ENCODE results near the gene PLXNA4. TPM values are rescaled to one million over a fixed set of nuclear protein-coding genes. Genes with fewer than 3 reads are reported as not detected.
"Not testable (repeated sequence)": the region's sequence is repeated elsewhere in the genome, so short reads cannot be mapped to it uniquely, and the experiment has no call there.

Gene PLXNA4
- total RNA-seq, 1 donor from 2014 or later, result 5.7 TPM

DNA sequence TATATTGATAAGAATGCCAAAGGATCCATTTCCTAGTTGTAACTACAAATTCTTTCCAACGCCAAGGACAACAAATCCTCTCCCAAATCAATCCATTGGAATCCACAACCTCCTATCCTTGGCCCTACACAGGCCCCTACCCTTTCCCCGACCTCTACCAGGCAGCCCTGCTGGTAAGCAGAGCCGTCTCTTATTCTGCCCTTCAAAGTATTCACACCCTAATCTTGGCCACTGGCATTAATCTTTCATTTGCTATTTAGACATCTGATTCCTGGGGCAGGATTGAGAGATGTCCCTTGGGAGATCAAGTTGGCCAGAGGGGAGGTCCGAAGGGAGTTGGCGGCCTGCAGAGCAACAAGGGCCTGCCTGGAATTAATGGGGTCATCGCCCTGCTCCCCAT is 161.4 kb downstream of the PLXNA4 start:
- DNase-seq, result no peak

DNA sequence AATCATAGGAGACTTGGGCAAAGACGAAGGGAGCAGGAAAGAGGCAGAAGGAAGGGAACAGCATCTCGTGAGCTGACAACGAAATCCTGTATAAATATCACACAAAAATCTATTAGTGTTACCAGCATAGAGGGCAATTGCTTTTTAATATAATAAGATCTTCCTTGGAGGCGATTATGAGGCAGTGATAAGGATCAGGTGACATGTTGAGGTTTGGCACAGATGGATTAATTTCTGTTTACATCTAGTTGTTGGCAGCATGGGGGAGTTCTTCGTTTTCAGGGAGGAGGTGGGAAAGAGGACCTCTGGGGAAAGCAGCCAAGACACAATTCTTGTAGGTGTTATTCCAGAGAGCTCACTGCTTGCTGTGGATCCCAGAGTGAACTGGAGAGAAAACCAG is 163.8 kb downstream of the PLXNA4 start:
- DNase-seq, result no peak

DNA sequence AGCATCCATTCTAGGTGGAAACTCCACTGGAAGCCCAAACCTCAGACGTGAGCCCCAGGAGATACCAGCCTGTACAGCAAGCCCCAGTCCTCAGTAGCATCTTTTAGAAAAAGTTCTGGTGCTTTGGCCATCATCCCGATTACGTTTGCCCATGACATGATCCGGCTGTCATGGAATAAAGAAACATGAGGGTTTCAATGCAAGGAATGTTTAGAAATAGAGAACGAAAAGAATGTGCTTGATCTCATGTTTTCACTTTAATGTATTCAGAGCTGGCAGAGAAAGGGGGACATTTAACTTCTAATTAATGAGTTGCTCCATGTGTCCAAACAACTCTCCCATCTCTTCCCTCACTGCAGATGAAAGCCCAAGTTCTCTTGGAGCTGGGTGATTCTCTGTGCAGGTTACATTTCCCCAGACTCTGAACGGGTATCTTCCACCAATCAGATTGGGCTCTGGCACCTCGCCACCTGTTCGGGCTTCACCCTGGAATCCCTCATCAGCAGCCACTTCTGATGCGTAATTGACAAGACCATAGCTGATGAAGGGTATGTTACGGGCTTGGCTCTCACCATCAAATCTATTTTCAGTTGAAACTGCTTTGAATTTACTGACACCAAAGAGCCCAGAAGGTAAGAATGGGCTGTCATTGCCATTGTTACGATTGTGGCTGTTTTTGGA is 165.3 kb downstream of the PLXNA4 start:
- DNase-seq, result no peak

DNA sequence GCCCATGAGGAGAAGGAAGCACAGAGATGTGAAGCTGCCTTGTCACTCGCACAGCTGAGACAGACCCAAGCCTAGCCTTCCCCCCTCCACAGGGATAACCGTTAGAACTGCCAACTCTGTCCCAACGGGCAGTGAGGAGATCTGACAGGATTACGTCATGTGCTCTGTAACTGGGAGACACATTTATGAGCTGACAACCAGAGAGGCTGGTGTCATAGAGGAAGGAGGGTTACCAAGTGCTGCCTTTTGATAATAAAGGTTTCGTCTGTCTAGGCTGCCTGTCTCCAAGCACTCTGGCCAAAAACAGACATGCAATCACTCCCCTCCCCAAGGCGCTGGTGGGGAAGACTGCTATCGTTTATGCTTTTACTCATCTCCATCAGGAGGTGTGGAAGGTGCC is 165.9 kb downstream of the PLXNA4 start:
- no peak for DNase-seq

DNA sequence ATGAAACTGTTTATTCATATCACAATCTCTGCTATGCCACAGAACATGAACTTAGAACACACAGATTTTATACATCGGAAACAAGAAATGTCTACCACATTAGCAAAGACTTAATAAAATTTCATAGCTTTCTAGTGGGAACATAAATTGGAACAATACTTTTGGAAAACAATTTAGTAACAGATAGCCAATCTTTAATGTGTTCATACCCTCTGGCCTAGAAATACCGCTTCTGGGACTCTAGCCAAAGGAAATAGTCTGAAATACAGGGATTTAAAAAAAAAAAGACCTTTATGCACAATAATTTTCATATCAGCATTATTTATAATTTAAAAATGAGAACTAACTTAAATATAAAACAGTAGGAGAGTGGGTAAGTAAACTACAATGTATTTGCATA is 168.5 kb downstream of the PLXNA4 start:
- no peak for DNase-seq

DNA sequence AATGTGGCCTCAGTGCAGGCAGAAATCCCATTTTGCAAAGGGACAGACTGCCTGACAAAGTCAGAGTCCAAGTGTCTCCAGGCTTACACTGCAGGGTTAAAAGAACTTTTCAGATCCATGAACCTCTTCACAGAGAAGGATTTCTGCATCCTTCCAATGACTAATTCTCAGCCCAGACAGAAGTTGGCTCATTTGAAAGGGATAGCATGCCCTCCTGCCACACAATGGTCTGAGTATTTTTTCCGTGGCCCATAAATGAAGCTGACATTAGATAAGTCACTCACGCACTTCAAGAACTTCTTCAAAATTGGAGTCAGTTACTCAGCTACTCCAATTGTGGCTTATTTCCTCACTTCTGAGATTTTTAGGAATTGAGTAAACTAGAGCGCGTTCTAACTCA is 170.2 kb downstream of the PLXNA4 start:
- no peak for DNase-seq

DNA sequence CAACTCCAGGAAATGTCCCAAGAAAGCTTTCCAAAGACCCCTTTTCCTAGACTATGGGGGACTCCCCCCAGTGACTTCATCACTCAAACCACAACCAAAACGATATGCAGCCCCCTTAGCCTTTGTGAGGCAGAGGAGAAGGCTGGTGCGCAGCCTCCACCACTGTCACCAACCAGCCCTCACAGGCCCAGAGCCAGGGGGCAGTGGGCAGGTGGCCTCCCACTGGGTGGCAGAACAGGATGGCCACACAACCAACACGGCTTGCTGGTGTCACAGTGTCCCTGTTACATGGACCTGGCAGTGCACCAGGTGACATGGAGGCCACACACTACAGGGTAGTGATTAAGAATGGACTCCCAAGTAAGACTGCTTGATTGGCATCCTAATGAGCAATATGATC is 172.0 kb downstream of the PLXNA4 start:
- DNase-seq, result no peak

DNA sequence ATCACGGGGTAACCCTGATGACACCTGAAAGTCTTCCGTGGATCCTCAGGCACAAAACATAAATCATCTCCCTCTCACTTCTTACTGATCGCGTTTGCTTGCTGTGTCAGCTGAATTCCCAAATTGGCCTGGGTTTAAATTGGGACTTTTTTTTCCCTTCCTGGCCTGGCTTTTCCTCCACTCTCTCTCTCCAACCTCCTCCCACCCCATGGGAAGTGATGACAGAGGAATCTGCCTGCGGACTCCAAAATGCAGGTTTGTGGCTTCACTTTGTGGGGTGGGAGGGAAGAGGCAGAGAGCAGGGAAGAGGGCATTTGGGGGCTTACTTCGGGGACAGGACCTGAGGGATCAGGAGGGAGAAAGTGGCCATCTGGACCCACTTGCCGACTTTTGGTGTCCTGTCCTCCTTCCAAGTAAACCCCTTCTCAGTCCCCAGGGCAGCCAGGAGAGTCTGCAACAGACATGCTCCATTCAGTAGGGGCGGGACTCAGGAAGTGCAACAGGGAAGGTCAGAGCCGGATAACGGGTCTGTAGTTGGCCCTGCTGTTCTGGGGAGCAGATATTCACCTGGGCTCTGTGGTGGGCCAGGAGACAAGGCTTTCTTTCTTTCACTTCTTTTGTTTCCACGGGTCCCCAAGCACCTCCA is 172.7 kb downstream of the PLXNA4 start:
- no peak for DNase-seq

DNA sequence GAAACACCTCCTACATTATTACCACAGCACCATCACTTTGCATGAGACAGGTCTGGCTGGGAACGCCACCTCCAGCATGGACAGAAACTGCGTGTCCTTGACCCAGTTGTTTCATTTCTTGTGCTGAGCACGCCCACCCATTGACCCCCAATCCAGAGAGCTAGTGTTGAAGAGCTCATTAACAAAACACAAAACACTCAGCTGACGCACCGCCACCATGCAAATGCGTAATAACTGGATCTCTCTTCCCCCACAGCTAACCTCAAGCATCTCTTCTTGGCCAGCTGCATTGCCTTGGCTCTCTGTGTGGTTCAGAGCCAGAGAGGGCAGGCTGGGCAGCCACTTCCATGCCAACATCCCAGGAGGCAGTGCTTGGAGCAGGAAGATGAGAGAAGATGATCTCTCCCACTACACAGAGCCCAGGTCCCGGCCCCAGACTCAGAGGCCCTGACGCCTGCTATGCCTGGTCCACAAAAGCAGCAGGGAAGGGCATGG is 173.5 kb downstream of the PLXNA4 start:
- DNase-seq, result peak; percentile 53

DNA sequence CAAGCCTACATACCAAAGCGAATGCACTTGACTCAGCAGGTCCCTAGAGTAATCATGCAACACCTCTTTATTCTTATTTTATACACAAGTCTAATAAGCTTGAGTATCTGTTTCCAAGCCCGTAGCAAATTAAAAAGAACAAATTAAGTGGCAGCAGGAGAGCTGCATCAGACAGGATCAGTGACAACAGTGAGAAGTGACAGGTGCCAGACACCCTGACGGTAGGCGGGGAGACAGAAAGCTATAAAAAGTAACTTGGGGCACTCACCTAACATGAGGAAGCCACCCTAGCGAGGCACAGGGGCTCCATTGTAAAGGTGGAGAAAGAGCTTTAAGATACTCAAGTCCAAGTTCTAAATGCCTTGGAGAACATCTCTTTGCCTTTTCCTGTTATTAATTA is 174.2 kb downstream of the PLXNA4 start:
- no peak for DNase-seq

DNA sequence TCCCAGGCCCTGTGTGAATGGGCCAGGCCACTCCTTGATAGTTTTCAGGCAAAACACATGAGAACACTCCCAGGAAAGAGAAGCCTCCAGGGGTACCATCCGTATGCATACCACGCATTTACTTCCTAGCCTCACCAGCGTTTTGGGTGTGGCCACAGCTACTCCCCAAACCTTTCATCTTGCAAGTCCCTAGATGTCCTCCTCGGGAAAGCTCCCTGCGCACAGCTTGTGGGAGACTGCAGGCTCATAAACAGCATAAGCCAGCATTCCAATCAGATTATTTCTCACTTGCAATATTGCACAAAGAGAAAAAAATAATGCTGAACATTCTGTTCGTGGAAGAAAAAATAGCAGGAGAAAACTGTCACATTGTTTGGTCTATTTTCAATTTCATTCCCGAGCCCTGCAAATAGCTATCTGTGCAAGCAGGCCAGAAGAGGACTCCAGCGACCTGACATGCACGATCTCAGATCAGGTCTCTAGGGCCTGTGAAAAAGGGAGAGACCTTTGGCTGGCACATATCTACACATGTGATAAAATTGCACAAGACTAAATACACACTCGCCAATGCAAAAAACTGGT is 175.6 kb downstream of the PLXNA4 start:
- DNase-seq, result no peak

DNA sequence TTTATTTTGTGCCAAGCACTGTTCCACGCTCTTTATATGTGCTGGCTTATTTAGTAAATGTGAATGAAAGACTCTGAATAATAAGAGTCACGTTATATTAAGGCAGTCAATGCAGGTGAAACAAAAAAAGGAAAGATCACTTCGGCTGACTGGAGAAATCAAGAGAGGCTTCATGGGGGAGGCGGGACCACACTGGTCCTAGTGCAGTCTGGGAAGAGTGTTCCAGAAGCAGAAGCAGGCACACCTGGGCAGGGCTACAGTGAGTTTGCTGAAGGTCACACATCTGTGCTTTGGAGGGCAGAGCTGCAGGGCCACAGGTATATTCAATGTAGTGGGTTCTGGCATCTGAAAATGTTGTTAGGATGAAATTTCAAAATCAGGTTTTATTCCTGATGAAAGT is 176.9 kb downstream of the PLXNA4 start:
- no peak for DNase-seq

DNA sequence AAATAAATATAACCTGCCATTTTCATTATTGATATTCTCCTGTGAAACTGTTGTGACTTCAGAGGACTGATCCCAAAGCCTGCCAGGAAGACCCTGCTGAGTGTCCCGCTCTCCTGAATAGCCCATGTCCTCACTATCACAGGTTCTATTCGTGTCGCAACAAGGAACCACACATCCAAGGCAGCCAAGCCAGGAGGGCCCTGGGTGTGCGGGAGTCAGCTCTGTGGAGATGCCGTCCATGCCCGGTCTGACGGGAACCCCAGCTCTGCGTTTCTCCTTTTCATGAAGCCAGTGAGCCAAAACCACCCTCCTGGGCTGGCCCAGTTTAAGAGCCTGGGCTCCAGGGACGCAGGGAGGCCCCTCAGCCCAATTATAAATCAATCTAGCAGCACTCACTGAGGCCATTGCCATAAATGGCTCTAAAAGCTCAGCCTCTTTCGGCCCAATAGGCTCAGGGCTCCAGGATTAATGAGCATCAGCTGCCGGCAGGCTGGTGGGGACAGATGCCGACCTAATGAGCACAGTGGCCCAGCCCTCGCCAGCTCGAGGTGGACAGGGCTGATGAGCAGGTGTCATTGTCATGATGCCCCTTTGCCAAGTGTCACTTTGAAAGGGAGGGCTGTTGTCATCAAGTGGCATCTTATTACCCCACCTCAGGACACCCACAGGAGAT is 177.9 kb downstream of the PLXNA4 start:
- DNase-seq, result peak; percentile 53

DNA sequence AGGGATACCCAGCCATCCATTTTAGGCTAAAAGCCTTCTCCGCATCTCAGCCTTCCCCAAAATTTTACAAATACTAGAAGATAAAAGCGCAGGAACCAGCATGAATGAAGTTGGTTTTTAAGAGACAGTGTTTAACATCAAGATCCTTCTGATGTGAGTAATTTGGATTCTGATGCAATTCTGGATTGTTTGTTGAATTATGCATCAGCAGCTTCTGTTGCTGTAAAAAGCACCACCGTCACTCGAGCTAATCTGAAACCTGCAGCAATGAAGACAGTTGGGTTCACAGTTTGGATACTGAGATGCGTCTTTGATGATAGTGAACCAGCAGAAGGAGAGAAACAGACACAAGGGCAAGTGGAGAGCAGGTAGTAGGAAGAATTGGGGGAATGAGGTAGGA is 179.2 kb downstream of the PLXNA4 start:
- no peak for DNase-seq

DNA sequence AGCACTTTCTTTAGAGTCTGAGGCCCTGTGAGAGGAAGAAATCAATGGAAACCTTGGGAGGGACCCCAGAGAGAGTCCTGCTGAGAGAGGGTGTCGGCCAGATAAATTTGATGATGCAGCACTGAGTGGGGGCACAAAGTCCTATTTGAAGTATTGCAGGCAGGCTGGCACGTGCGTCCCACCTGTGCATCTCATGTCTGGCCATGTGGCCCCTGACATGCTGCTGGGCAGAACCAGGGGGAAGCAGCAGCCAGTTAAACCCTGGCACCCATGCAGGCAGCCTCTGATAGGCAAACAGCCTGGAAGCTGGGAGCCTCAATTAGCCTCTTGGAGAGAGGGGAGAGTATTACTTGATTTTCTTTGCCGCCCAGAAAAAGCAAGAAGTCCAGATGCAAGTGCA is 180.9 kb downstream of the PLXNA4 start:
- no peak for DNase-seq

DNA sequence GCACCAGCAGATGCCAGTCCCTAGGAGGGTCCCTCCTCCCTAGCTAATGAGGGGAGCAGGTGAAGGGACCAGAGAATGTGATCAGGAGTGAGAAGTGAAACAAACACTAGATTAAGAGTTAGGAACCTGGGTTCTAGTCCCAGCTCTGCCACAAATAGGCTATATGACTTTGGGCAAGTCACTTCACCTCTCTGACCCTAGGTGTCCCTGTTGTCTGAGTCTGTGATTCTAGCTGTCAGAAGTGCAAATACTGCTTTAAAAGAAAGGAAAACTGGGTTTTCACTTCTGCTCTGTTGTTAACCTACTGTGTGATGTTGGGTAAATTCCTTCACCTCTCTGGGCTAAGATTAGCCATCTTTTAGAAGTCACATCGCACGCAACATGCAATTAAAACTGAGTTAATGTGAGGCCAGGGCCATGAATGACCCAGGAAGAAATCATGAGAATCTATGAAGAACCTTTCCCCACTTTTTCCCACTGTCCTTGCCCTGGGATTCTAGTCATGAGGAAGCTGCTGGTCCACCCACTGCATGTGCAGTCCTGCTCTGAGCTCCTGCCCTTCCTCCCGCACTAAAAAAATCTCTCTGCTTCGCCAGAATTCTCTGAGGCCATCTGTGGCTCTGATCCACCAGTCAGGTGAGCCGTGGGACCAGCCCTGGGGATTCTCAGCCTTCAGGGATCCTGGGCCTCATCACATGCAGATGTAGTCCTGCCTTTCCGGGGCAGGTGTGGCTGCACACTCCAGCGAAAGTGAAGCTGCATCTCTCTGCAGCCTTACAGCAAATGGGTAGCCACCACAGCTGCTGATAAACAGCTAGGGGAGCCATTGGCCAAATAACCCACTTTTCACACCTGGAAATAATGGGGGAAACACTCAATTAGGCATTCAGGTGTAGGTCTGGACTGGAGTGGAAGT is 181.7 kb downstream of the PLXNA4 start:
- DNase-seq, result no peak

DNA sequence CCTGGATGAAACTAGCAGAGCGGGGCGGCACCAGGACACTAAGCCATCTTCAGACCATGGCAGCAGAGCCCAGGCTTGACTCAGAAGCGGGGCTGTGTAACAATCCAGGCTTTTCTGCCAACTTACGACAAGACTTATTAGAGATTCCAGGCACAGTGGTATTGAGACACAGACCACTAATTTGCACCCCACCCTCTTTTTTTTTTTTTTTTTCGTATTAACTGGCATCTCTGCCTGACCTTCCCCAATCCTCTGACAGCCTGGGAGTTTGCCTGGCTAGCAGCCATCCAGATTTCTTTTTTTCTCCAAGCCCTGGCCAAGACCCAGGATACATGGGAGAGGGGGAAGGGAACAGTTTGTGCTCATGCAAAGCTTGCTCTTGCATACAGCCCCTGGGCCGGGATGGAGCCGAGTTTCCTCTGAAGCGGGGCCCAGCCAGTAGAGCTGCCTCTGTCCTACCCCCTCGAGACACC is 182.4 kb downstream of the PLXNA4 start:
- peak; percentile 50 for DNase-seq

DNA sequence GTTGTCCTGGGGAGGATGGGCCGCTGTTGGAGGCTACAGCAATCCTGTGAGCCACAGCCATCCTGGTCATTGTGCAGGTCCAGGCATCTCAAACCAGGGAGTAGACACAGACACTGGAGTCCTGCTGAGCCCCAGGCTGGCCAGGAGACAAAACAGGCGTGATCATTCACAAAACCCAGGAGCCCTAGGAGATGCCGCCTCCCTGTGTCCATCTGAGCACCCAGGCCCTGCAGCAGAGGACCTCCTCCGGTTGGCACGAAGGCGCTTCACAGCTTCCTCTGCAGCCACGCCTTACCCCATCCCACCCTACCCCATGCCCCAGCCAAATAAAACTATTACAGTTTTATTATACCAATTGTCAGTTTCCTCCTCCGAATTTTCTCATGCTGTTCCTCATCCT is 183.6 kb downstream of the PLXNA4 start:
- DNase-seq, result no peak

DNA sequence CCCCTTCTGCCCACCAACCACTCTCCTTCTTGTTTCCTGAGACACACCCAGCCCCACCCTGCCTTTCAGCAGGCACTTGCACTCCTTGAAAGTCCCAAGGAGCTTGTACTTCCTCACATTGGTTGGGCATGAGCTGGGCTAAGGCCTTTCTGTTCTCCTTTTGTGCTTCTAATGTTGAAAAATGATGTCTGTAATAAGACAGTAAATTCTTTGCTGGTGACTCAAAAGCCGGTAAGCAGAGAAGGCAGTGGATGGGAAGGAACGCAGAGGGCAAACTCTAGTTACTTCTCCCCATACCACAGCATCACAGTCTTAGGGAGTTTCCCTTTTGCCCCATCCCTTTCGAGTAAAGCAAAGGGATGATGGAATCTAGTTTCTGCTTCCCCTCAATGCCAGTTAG is 185.6 kb downstream of the PLXNA4 start:
- DNase-seq, result no peak

DNA sequence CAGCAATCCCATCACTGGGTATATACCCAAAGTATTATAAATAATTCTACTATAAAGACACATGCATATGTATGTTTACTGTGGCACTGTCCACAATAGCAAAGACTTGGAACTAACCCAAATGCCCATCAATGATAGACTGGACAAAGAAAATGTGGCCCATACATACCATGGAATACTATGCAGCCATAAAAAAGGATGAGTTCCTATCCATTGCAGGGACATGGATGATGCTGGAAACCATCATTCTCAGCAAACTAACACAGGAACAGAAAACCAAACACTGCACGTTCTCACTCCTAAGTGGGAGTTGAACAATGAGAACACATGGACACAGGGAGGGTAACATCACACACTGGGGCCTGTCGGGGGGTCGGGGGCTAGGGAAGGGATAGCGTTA is 186.2 kb downstream of the PLXNA4 start:
- DNase-seq, result not testable (repeated sequence)

DNA sequence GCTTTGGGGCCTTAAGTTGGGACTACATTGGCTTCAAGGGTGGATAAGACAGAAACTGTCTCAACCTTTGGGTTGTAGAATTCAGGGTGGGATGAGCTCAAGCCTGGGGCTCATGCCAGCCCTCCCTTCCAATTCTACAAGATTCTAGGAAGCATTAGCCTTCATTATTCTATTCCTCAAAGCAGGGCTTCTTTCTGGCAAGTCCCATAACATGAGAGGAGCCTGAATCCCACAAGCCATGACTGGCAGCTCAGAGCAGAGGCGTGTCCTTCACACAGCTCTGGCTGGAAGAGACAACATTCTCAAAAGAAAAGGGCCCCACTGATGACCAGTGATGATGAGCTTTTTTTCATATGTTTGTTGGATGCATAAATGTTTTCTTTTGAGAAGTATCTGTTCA is 187.6 kb downstream of the PLXNA4 start:
- no peak for DNase-seq

DNA sequence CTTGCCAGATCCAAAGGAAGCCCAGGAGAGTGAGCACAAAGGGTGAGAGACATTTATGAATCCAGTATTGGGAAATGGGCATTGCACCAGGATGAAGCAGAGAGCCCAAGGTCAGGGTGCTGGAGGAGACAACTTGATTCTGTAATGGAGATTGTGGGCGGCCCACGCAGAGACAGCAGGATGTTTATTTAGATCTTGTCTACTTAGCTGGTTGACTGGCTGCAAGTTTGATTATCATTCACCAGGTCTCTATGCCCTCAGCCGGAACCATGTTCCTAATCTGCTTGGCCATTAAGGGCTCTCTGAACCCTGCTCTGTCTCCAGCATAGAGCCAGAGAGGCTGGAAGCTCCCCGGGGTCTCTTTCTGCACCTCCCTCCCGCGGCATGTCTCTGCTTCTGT is 188.7 kb downstream of the PLXNA4 start:
- no peak for DNase-seq

Data from tongue (tissue), 2 donors.